Activated naive CD8-positive, alpha-beta T cell treated with anti-CD3 and anti-CD28 coated beads for 36 hours (primary cell): Measurements from ENCODE around the gene ARMC7. TPM values are rescaled to one million over a fixed set of nuclear protein-coding genes. Genes with fewer than 3 reads are reported as not detected.
"Not testable (repeated sequence)": the region's sequence is repeated elsewhere in the genome, so short reads cannot be mapped to it uniquely, and the experiment has no call there.

Experiments
- DNase-seq: peaks from one replicate; pipeline ENCODE4 v3.0.0; 2021
- H3K27ac Mint-ChIP-seq: one replicate; pipeline ENCODE4 v1.8.0; 2022; ENCODE audit warnings: mild to moderate bottlenecking, moderate library complexity, mixed read lengths
- H3K27me3 Mint-ChIP-seq: one replicate; pipeline ENCODE4 v1.8.0; 2022; ENCODE audit warnings: mild to moderate bottlenecking, mixed read lengths
- H3K36me3 Mint-ChIP-seq: one replicate; pipeline ENCODE4 v1.8.0; 2021; ENCODE audit warnings: mild to moderate bottlenecking, mixed read lengths
- H3K4me1 Mint-ChIP-seq: one replicate; pipeline ENCODE4 v1.8.0; 2021; ENCODE audit warnings: mixed read lengths
- H3K4me3 Mint-ChIP-seq: one replicate; pipeline ENCODE4 v1.8.0; 2022; ENCODE audit warnings: mild to moderate bottlenecking, moderate library complexity, mixed read lengths
- H3K9me3 Mint-ChIP-seq: one replicate; pipeline ENCODE4 v1.8.0; 2022; ENCODE audit warnings: mixed read lengths
- total RNA-seq, 2 experiments: library from RNA; stranded (reverse); gene quantifications; one replicate each; pipeline ENCODE4 v1.2.3, GENCODE V29; 2021

ARMC7 gene
- total RNA-seq, 2 experiments from 2014 or later, result 6.5 to 6.6 TPM

DNA sequence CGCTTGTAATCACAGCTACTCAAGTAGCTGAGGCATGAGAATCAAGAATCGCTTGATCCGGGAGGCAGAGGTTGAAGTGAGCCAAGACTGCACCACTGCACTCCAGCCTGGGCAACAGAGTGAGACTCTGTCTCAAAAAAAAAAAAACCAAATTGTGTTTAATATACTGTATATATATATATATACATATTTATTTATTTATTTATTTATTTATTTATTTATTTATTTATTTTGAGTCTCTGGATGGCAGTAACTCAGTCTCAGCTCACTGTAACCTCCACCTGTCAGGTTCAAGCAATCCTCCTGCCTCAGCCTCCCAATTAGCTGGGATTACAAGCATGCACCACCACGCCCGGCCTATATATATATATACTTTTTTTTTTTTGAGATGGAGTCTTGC is 36.9 kb upstream of the ARMC7 start:
- not testable (repeated sequence) for H3K27me3 Mint-ChIP-seq, H3K36me3 Mint-ChIP-seq, H3K27ac Mint-ChIP-seq, H3K4me3 Mint-ChIP-seq, H3K9me3 Mint-ChIP-seq, DNase-seq
- H3K4me1 Mint-ChIP-seq, result peaks cover 10% of the 10 kb centered on the region

DNA sequence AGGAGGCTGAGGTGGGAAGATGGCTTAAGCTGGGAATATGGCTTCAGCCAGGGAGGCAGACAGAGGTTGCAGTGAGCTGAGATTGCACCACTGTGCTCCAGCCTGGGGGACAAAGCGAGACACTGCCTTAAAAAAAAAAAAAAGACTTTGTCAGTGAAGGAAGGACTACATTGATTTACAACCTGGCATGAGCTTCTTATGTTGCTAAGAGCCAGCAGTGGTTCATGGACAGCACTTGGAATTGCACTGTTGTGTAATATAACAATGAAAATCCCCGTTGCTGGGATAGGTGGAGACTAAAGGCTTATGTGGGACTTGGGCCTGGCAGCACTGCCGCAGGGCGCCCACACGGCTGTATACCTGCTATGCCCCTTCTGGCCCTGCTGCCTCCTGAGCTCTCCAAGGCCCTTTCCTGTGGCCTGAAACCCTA is 36.1 kb upstream of the ARMC7 start:
- Mint-ChIP-seq H3K36me3 (no peaks in the 10 kb centered on the region), H3K4me3 (no peak overlapping the region), H3K27ac (no peak overlapping the region), H3K9me3 (no peaks in the 10 kb centered on the region), H3K4me1 (peaks cover 15% of the 10 kb centered on the region), H3K27me3 (no peaks in the 10 kb centered on the region)
- no peak for DNase-seq

DNA sequence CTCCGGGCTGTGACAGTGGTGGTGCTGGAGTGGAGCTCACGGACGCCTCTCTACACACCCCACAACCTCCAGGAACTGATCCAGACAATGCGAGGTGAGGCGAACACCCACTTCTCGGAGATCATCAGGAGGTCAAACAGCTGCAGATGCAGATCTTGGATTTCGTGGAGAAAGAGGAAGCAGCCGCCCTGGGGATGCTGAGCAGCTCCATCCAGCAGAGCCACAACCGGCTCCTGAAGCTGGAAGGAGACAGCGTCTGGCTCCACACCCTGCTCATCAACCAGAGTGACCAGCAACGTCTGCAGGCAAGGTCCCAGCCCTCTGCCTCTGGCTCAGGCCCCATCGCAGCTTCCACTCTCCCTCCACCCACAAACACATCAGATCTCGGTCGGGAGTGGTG is 35.2 kb upstream of the ARMC7 start:
- no peak for DNase-seq
- peaks cover 18% of the 10 kb centered on the region for H3K4me1 Mint-ChIP-seq
- no peak overlapping the region for H3K27ac Mint-ChIP-seq
- H3K9me3 Mint-ChIP-seq, result no peaks in the 10 kb centered on the region
- no peaks in the 10 kb centered on the region for H3K27me3 Mint-ChIP-seq
- no peak overlapping the region for H3K4me3 Mint-ChIP-seq
- H3K36me3 Mint-ChIP-seq, result no peaks in the 10 kb centered on the region

DNA sequence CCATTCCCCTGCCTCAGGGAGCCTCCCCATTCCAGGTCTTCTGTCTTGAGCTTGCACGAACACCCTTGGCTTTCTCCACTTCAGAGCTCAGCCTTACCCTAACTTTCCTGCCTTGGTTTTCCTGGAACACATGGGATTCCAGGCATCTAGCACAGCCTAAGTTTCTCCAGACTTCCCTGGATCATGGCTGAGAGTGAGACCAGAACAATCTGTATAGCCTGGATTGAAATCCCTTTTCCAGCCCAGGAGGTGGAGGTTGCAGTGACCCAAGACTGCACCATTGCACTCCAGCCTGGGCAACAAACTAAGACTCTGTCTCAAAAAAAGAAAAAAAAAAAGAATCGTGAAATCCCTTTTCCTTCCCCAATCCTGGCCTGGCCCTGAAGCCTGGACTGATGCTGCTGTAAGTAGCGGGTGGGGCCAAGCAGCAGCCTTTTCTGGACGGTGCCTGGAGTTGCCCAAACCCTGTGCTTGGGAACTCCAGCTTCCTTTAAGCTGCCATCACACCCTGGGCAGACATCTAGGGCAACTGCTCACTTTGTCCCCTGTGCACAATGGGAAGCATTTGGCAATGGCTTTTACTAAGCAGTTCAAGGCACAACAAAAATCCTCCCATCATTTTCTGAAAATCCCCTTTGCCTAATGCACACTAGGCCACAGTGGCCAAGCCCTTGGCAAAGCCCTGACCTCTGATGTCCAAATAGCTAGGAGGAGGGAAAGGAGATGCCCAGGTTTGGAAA is 34.0 kb upstream of the ARMC7 start:
- H3K4me1 Mint-ChIP-seq, result peaks cover 22% of the 10 kb centered on the region
- no peaks in the 10 kb centered on the region for H3K36me3 Mint-ChIP-seq

DNA sequence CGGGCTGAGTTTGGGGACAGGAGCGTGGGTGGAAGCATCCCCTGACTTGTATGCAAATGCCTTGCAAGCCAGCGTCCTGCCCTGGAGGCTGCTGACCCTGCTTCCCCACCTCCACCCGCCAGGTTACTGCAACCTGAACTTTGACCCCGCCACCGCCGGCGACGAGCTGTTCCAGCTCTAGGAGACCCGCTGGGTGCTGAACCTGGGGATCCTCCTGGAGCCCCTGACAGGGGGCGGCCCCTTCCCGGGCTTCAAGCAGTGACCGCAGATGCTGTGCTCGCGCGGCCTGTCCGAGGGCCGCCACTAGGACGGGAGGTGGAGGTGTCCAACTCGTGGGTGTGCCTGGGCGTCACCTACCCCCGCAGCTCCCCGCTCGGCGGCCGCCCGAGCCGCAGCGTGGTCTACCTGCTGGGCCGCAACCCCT is 32.7 kb upstream of the ARMC7 start:
- H3K4me3 Mint-ChIP-seq, result no peak overlapping the region
- H3K27me3 Mint-ChIP-seq, result no peaks in the 10 kb centered on the region
- no peak for DNase-seq
- H3K27ac Mint-ChIP-seq, result peak overlapping the region; percentile 12
- H3K36me3 Mint-ChIP-seq, result no peaks in the 10 kb centered on the region
- H3K9me3 Mint-ChIP-seq, result no peaks in the 10 kb centered on the region
- H3K4me1 Mint-ChIP-seq, result peaks cover 22% of the 10 kb centered on the region

More for the DNA sequence above, 34.0 kb upstream of the ARMC7 start:
- H3K27me3 Mint-ChIP-seq, result no peaks in the 10 kb centered on the region
- DNase-seq, result no peak
- H3K27ac Mint-ChIP-seq, result no peak overlapping the region
- no peaks in the 10 kb centered on the region for H3K9me3 Mint-ChIP-seq
- H3K4me3 Mint-ChIP-seq, result no peak overlapping the region

DNA sequence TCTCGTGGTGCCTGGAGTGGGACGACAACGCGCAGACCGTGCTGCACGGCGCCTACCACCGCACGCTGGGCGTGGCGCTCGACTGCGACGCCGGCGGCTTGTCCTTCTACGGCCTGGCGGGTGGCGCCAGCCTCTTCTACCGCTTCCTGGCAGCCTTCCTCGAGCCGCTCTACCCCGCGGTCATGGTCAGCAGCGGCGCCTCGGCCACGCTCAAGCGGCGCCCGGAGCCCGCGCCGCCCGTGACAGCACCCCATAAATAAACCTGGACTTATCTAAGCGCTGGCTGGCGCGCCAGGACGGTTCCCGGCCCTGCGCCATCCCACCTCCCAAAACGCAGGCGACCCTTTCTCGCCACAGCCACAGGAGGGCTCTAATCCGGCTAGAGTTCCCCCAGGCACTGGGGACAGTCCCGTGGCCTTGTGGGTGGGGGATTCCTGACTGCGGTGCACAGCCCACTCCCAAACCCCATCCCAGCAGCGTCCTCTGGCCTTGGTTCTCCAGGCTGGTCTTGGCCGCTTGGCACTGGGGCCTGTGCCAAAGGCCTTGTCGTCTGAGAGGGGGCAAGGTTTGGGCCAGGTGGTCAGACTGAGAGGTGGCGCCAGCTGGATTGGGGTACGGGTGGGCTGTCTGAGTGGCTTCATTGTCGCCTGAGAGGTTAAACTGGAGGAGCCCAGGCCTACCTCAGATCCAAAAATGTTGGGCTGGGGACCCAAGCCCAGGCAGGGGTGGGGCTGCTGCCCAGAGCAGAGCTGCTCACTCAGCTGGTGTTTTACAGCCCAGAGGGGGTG is 32.1 kb upstream of the ARMC7 start:
- H3K27me3 Mint-ChIP-seq, result no peaks in the 10 kb centered on the region

DNA sequence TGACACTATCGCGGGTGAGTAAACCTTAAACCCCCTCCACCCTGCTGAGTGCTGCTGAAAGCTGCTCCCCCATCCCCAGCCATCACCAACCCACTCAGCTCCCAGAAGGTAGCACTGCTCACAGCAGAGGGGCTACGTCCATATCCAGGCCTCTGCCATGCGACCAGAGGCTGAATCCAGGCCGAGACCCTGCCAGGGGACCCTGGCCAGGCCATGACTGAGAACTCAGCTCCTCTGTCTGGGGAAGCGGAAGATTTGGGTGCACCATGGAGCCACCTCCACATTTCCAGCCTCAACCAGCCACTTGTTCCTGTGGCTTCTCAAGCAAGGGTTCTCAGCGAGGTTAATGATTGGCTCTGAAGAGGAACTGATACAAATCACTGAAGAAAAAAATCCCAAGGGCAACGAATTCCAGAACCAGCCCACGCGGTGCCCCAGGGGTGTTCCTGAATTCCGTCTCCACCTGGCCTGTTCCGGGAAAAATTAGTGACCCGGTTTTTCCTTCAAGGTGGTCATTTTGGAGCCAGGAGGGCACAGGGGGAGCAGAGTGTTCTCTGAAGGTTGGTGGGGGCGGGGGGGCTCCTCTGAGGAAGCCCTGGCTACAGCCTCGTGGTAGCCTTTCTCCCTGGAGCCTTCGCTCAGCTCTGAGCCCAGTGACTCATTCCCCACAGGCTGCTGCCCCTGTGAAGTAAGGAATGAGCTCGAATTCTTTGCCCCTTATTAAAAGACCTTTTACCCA is 31.3 kb upstream of the ARMC7 start:
- H3K27ac Mint-ChIP-seq, result no peak overlapping the region
- DNase-seq, result no peak

More for the DNA sequence above, 32.1 kb upstream of the ARMC7 start:
- Mint-ChIP-seq H3K36me3 (no peaks in the 10 kb centered on the region), H3K9me3 (no peaks in the 10 kb centered on the region), H3K4me1 (peaks cover 22% of the 10 kb centered on the region), H3K4me3 (peak overlapping the region; percentile 52), H3K27ac (peak overlapping the region; percentile 12)
- DNase-seq, result peak; percentile 59

DNA sequence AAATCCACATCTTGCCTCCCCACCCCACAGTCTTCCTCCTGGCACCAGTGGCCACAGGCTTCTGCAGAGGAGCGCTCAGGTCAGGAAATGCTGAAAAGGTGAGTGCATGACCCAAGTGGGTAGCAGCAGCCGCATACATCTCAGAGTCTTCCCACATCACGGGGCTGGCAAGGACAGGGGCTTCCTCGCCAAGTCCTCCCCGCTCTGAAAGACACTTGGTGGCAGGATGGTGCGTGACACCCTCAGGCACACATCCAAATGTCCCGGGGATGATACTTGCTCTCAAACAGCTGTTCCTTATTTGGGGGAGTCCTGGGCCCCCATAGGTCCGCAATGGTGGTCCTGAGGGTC is 30.8 kb upstream of the ARMC7 start:
- Mint-ChIP-seq H3K9me3 (no peaks in the 10 kb centered on the region), H3K27me3 (no peaks in the 10 kb centered on the region), H3K27ac (no peak overlapping the region), H3K4me3 (no peak overlapping the region), H3K4me1 (peaks cover 26% of the 10 kb centered on the region), H3K36me3 (no peaks in the 10 kb centered on the region)
- no peak for DNase-seq

More for the DNA sequence above, 31.3 kb upstream of the ARMC7 start:
- Mint-ChIP-seq H3K27me3 (no peaks in the 10 kb centered on the region), H3K9me3 (no peaks in the 10 kb centered on the region), H3K4me1 (peaks cover 22% of the 10 kb centered on the region), H3K36me3 (no peaks in the 10 kb centered on the region), H3K4me3 (no peak overlapping the region)

DNA sequence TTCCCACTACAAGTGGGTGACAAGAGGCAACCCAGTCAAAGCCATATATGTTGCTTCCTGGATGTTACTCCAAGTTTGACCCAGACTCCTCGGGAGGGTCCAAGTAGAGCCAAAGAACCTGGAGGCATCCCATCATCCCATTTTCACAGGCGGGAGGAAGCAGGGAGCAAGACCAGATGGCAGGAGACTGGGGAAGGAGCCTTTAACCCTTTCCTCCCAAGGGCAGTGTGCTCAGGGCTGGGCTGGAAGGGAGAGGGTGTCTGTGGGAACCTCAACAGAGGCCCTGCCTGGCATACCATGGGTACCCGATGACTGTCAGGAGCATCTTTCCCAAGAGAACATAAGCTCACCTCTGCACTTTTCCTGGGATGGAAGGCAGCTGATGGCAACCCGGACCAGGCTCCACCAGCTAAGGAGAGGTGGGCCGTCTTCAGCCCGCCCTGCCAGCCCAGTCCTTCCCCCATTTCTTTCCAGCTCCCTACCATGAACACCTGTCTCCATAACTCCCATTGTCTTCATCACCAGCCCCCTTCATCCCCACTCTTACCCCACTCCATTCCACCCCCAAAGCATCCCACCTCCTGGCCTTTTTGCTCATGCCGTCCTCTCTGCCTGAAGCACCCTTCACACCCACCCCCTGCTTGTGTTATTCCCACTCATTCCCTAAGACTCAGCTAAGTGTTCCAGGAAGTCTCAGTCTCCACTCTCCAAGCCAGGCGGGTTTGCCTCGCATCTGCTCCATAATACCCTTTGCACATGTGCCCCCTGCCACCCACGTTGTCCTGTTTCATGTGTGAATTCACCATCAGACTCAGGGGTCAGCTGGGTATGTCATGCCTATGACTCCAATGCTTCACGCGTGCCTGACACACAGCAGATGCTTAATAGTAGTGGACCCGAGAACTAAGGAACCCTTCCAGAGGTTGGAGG is 27.9 kb upstream of the ARMC7 start:
- no peaks in the 10 kb centered on the region for H3K27me3 Mint-ChIP-seq
- H3K4me3 Mint-ChIP-seq, result no peak overlapping the region
- H3K9me3 Mint-ChIP-seq, result no peaks in the 10 kb centered on the region
- H3K27ac Mint-ChIP-seq, result no peak overlapping the region
- H3K4me1 Mint-ChIP-seq, result peaks cover 33% of the 10 kb centered on the region
- no peaks in the 10 kb centered on the region for H3K36me3 Mint-ChIP-seq
- no peak for DNase-seq

DNA sequence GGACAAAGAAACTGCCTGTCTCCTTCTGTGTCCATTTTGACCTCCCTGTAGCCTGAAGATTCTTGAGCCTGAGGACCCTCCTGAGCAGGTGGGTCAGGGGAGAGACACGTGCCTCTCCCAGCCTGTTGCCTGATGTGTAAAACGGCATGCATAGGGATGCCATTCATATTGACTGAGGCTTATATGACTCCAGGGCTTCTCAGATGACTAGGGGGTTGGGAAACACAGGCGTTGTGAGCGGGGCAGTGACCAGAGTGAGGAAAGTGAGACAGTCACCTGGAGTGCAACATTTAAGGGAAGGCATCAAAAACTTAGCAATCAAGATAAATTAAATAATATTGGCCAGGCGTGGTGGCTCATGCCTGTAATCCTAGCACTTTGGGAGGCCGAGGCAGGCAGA is 27.1 kb upstream of the ARMC7 start:
- Mint-ChIP-seq H3K9me3 (no peaks in the 10 kb centered on the region), H3K4me1 (peaks cover 35% of the 10 kb centered on the region), H3K27ac (no peak overlapping the region), H3K27me3 (no peaks in the 10 kb centered on the region), H3K4me3 (no peak overlapping the region), H3K36me3 (no peaks in the 10 kb centered on the region)
- no peak for DNase-seq

DNA sequence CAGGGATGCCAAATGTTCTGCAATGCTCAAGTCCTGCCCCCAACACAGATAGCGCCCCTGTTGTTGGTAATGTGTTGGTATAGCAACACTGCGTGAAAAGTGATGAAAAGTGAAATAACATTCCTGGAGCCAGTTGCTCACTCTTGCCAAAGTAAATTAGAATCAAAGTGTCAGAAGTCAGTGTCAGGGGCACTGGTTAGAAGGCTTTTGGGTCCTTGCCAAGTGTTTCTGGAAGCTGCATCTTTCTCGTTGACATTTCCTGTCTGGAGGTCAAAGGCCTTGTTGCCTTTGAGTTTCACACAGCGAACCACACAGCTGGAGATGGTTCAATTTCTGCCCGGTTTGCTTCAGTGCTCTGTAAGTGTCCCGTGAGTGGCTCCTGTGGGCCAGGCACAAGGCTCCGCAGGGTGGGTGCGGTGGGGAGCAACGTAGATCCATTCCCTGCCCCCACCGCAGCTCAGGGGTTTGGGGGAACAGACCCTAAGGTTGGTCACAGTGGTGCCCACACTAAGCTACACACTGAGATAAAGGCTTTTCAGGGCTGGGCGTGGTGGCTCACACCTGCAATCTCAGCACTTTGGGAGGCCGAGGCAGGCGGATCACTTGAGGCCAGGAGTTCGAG is 25.6 kb upstream of the ARMC7 start:
- Mint-ChIP-seq H3K27me3 (no peaks in the 10 kb centered on the region), H3K27ac (peak overlapping the region; percentile 48), H3K4me1 (peaks cover 31% of the 10 kb centered on the region), H3K9me3 (no peaks in the 10 kb centered on the region), H3K36me3 (no peaks in the 10 kb centered on the region), H3K4me3 (no peak overlapping the region)
- DNase-seq, result peak; percentile 18

DNA sequence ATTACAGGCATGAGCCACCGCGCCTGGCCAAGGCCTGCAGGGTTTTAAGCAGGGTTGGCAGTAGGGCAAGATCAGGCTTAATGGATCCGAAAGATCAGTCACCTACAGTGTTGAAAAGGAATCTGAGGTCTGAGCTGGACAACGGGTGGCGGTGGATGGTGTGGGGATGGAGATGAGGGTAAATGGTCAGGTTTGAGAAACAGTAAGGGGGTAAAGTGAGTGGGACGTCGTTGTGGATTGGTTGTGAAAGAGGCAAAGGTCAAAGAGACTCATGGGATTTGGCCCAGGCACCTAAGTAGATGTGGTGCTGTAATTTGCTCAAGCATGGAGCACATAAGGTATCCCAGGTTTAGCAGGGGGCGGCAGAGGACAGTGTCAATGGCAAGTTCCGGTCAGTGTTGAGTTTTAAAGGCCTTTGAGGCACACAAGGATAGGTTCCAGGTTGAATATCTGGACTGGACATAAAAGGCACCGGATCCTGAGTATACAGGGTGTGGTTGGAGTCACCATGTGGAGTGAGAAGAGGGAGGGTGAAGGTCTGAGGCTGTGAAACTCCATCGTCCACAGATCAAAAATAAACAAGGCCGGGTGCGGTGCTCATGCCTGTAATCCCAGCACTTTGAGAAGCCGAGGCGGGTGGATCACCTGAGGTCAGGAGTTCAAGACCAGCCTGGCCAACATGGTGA is 23.1 kb upstream of the ARMC7 start:
- peak overlapping the region; percentile 19 for H3K4me3 Mint-ChIP-seq
- no peak overlapping the region for H3K27ac Mint-ChIP-seq
- H3K4me1 Mint-ChIP-seq, result peaks cover 32% of the 10 kb centered on the region
- no peaks in the 10 kb centered on the region for H3K36me3 Mint-ChIP-seq
- H3K27me3 Mint-ChIP-seq, result no peaks in the 10 kb centered on the region
- H3K9me3 Mint-ChIP-seq, result no peaks in the 10 kb centered on the region
- no peak for DNase-seq

DNA sequence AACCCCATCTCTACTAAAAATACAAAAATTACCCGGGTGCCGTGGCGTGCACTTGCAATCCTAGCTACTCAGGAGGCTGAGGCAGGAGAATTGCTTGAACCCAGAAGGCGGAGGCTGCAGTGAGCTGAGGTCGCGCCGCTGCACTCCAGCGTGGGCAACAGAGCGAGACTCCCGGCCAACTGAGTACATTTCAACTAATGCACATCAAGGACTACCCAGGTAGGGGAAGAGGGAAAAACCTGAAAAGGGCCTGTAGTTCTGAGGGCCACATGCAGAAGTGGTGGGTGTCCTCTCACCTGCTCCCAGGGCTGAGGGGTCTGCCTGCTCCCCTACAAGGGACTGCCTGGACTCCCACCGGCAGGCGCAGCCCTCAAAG is 22.6 kb upstream of the ARMC7 start:
- no peaks in the 10 kb centered on the region for H3K27me3 Mint-ChIP-seq
- peaks cover 32% of the 10 kb centered on the region for H3K4me1 Mint-ChIP-seq

More for the DNA sequence above, 22.6 kb upstream of the ARMC7 start:
- Mint-ChIP-seq H3K4me3 (peak overlapping the region; percentile 70), H3K36me3 (no peaks in the 10 kb centered on the region), H3K27ac (no peak overlapping the region), H3K9me3 (no peaks in the 10 kb centered on the region)
- no peak for DNase-seq
